Fibroblast of skin of right quadriceps (primary cell): ENCODE measurements around the gene RHEB.

Source experiments
- DNase-seq: peaks from one replicate; pipeline ENCODE4 v3.0.0-alpha.2; 2013

Gene RHEB

GRCh38 chr7:151447312-151447711 is 72.4 kb downstream of the RHEB start:
- DNase-seq, result no peak

DNA sequence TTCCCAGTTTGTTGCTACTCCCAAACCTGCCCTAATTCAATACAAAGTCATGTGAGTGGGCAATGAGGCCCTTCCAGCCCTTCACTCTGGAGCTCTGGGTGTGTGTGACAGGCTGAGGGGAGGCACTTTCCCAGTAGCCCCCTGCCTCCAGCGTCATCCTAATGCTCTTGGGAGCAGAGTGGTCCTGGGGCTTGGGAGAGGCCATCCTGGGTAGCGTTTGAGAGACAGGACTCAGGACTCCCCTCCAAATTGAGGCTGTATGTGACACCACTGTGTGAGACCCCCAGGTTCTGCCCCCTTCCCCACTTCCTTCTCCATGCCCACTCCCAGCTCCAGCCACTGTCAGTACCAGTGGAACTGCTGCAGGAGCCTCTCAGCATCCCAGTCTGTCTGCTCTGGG is 73.3 kb downstream of the RHEB start:
- no peak for DNase-seq

- no peak for DNase-seq
These were observed 75.1 kb downstream of the RHEB start for GRCh38 chr7:151444632-151445031.

DNA sequence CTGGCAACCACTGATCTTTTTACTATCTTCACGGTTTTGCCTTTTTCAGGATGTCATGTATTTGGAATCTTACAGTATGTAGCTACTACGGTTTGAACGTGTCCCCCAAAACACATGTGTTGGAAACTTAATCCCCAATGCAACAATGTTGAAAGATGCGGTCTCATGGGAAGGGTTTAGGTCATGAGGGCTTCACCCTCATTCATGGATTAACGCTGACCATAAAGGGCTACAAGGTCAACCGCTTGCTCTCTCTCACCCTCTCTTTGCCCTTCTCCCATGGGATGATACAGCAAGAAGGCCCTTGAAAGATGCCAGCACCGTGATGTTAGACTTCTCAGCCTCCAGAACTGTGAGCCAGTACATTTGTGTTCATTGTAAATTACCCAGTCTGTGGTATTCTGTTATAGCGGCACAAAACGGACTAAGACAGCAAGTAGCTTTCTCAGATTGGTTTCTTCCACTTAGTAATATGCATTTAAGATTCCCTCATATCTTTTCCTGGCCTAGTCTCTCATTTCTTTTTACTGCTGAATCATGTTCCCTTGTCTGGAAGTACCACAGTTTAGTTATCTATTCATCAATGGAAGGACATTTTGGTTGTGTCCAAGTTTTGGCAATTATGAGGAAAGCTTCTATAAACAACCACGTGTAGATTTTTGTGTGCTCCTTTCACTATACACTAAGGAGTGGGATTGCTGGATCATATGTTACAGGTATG is 76.8 kb downstream of the RHEB start:
- DNase-seq, result no peak

DNA sequence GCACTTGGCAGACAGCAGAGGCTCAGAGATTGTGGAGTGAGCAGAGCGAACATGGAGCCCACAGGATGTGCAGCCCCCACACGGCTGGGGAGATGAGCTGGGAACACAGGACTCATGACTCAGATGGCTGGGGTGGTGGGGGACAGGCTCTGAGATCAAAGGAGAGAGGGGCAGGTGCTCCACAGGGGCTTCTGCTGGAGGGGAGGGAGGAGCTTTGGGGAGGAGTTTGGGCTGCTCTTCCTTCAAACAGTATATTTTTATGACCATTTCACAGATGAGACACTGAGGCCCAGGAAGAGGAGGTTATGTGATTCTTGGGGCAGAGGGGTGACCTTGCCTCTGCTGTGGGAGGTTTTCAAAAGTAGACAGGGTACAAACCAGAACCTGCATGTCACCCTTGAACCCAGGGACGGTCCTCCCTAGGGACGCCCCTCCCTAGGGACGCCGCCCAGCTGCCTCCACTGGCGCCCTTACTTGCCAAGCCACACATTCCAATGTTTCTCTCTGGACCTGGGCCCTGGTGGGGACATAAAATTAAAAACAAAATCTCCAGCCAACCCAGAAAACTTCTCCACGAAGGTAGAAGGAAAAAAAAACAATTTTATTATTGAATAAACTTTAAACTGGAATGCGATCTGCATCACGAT is 78.8 kb downstream of the RHEB start:
- DNase-seq, result no peak

DNA sequence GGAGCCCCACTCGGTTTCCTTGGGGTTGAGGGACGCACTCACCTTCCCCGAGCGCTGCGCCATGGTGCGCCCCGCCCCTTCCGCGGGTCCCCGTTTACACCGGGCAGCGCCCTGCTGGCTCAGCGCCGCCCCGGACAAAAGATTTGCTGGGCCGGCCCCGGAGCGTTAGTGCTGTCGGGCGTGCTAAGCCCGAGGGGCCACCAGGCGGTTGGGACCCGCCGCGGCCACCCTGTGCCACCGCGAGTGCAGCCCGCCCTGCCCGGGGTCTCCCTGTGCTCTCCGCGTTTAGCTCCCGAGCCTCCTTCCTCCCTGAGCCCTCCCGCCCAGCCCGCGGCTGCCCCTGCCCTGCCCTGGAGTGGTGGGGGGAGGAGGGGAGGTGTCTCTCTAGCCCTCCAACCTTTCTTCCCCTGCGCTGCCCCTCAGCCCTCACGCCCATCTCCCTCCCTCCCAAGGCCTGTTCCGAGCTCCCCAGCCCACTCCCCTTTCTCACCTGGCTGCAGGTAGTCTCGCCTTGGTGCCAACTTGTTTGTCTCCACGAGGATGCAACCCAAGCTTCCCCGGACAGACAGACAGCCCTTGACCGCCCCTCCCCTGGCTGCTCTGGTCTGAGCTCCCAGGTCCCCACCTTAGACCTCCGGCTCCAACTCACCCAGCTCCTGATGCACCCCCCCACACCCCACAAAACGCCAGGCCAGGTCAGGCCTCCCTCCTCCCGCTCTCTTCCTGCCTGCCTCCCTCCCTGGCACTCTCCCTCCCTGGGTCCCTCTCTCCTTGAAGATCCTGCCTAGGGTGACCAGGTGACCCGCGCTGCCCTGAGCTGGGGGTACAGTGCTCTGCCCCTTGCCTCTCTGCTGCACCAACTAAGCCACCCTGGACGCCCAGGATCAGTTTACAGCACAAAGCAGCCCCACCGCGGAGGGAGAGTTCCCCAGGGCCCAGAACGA is 79.6 kb downstream of the RHEB start, which contains the start of gene CRYGN:
TSS of gene CRYGN (minus strand) at position 287 of the 944 bp plus-strand sequence. CDS start at position 63, 224 bp downstream.
- no peak for DNase-seq

GRCh38 chr7:151438864-151439601 is 80.7 kb downstream of the RHEB start:
- DNase-seq, result no peak

DNA sequence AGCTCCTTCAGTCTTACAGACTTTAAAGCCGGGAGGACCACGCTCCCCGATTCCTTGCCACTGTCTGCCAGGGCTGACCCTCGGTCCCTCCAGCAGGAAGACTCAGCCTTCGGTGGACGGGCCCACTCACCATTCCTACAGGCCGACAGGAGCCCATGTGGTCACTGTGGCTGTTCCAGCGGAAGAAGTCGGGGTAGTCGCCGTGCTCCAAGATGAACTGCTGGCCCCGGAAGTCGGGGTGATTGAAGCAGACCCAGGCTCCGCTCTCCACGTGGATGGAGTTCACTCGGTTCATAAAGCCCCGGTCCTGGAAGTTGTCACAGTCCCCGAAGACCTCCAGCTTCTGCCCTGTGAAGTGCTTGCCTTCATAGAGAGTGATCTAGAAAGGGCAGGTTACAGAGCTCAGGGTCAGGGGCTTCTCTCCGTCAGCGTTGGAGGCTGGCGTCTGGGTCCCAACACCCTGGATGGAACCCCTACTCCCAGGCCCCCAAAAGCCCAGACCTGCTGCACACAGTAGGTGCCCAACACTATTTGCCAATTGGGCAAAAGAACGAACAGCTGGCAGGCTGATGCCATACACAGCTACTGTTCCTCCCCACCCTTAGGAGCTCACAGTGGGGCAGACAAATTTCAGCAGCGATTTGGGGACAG is 81.7 kb downstream of the RHEB start:
- DNase-seq, result no peak

DNA sequence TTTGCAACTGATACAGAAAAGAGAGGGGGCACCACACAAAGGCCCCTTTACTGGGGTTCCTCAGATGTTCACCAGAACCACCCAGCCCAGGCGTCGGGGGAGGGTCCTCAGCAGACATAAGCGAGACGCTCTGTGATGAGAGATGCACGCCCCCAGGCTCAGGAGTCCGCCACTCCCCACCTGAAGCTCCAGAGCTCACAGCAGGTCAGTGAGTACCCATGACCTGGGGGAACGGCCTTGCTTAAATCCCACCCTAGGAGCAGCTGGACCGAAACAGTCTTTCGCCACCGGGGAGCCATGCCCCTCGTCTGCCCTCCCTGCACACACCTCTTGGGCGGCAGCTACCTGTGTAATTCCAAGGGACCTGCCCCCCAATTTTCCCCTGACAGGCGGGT is 82.5 kb downstream of the RHEB start:
- no peak for DNase-seq

- DNase-seq, result no peak
These were observed 83.1 kb downstream of the RHEB start for GRCh38 chr7:151436446-151437158.

DNA sequence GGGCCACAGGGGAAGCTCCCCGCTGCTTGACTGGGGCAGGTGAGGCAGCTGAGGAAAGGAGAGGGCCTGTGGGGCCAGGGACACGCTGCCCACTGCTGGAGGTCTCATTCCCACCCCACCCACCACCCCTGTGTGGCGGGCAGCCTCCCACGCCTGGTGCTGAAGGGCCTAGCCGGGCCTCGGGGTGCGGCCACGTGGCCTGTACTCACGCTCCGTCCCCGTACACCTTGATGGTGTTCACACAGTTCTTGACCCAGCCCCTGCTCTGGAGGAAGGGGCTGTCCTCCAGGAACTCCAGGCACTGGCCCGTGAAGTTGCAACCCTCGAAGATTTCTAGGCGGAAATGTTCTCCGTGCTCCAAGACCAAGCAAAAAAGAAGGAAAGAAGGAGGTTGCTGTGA is 83.7 kb downstream of the RHEB start:
- no peak for DNase-seq

DNA sequence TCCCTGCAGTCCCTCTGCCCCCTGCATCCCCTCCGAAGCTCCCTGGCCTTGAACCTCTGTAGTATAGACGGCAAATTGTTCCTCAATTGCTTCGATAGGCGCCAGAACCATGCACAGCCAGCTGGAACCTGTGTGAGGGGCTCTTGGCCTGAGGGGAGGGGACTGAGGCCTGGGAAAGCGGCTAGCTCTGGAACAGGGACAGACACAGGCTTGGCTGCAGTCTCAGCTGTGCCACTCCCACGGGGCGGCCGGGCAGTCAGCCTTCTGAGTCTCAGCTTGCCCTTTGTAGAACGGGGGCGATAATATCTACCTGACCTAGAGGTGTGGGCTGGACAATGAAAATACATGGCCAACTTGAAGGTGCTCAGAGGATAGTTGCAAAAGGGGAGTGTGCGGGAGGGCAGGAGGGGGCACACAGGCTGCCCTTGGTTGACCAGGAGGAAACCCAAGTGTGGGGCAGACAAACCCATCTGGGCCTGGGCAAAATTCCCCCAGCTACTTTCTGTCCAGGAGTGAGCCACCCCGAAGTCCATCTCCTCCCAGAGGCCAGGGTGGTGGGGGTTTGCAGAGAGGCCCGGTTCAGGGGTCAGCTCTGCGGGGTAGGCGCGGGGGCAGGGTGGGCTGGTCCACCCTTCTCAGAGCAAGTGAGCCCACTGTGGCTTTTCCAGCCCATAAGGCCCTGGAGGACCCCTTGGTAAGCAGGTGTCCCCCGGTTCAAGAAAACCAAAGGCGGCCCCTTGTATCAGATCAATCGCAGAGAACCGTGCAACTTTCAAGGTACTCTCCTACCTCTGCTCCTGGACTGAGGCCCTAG is 84.4 kb downstream of the RHEB start:
- no peak for DNase-seq

DNA sequence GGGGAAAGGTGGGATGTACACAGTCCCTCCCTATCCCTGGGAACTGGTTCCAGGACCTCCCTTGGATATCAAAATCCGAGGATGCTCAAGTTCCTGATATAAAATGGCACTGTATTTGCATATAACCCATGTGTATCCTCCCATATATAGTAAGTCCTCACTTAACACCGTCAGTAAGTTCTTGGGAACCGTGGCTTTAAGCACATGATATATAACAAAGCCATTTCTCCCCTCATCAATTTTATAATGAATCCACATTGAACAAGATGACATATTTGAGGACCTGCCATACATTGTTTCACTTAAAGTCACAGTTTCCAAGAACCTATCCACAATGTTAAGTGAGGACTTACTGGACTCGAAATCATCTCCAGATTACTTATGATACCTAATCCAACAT is 85.1 kb downstream of the RHEB start:
- no peak for DNase-seq

DNA sequence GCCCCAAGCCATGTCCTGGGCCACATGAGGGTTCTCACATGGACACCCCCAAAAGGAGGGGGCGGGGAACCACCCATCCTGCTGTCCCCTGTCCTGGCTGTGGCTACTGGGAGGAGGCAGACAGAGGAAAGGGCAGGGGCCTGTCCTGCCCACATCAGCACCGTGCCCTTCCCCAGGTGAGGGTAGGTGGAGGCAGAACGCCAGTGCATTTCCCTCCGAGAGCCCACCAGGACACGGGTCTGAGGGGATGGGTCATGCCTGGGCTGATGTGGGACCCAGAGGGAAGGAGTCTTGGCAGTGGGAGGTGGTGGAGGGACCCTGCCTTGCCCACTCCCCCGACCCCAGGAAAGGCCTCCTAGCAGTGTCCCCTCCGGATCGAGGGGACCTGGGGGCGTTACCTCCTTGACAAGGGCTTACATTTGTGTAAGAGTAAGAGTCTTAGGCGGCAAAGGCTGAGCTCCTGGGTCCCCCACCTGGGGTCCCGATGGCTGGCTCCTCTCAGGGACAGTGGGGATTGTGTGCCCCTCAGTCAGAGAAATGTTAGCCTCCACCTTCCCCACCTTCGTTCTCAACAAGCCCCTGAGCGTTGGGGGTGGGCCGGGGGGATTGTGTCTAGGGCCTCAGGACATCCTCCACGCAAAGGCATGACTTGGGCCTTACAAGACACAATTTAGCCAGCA is 85.8 kb downstream of the RHEB start:
- no peak for DNase-seq

DNA sequence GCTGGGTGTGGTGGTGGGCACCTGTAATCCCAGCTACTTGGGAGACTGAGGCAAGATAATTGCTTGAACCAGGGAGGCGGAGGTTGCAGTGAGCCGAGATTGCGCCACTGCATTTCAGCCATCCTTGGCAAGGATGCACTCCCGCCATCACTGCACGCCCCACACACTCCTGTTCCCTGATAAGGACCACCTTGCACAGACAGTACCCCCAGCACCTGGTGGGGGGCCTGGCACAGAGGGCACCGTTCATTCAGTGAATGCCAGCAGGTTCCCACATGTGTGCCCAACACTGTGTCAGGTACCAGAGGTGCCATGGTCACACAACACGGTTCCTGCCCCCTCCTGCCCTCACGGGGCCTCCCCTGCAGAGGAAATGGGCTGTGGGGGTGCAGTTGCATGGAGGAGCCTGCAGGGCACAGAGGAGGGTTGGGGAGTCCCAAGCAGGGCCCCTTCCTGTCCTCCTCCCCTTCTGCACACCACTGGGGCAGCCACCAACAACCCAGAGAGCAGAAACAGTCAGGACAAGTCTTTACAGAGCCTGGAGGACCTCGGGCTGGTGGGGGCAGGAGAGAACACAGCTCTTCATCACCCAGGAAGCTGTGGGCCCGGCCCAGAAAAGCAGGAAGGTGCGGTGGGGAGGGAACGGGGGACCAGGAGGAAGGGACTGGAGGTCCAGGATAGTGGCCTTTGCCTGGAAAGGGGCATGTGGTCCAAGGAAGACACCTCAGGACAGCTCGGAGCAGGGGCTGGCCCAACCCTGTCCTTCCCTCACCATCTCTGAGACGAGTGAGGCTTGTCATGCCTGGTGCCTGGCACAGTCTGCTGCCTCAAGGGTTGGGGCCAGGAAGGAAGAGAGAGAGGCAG is 86.8 kb downstream of the RHEB start:
- no peak for DNase-seq

DNA sequence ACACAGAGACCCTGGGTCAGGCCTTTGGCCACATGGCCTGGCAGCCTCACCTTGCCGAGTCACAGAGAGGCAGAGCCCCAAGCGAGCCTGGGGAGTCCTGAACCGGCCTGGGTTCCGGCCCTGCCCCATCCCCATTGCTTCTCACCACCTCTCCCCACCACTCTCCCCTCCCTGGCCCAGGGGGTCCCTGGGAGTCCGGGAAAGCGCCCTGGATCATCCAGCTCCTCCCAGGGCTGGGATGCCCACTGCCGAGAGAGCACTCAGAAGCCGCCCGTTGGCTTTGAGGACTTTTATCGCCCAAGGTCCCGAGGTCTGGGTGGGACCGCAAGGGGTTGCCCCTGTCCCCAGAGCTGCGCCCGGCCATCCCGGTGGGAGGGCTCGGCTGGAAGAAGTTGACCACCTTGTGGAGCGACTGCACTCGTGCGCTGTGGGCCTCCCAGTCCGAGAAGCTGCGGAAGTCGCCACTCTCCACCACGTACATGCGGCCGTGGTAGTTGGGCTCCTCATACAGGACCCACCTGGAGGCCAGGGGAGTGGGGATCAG is 87.9 kb downstream of the RHEB start:
- DNase-seq, result no peak

- DNase-seq, result no peak
These were observed 88.4 kb downstream of the RHEB start for GRCh38 chr7:151431281-151431767.

GRCh38 chr7:151430391-151431205 is 89.1 kb downstream of the RHEB start:
- no peak for DNase-seq
